Spleen (tissue), 7 donors: Measurements from ENCODE around the gene DPP4.

Experiments
- CTCF ChIP-seq, 11 experiments: fragments of 200-600 bp in 7 of 11; fragments of 450-650 bp in 4 of 11; sonication (generic) in 4 of 11; IDR thresholded peaks in 8 of 11; conservative IDR thresholded peaks in 3 of 11; 1 replicate in 7 of 11; 2 replicates in 4 of 11; pipeline versions ENCODE4 v1.4.0 to v1.8.0; 2016 to 2021; ENCODE audit warnings: antibody characterized with exemption in 11 of 11, inconsistent platforms in 4 of 11, mild to moderate bottlenecking in 1 of 11
- POLR2A ChIP-seq, 3 donors: fragments of 450-650 bp; IDR thresholded peaks; one replicate each; pipeline ENCODE4 v1.5.1; 2017; ENCODE audit warnings: antibody characterized with exemption in 3 of 3, mild to moderate bottlenecking in 1 of 3
- POLR2AphosphoS5 ChIP-seq, 3 donors: sonication (generic); formaldehyde crosslinking; IDR thresholded peaks; one replicate each; pipeline ENCODE4 v1.5.1; 2017; ENCODE audit warnings: antibody characterized with exemption in 3 of 3
- donor health status: DM: no; HTN: no; CAD: no; lungs with moderate emphysema.
- donor health status: DM: no; HTN: no; CAD: no.
- donor health status: DM: no; HTN: no; CAD: no.

DNA sequence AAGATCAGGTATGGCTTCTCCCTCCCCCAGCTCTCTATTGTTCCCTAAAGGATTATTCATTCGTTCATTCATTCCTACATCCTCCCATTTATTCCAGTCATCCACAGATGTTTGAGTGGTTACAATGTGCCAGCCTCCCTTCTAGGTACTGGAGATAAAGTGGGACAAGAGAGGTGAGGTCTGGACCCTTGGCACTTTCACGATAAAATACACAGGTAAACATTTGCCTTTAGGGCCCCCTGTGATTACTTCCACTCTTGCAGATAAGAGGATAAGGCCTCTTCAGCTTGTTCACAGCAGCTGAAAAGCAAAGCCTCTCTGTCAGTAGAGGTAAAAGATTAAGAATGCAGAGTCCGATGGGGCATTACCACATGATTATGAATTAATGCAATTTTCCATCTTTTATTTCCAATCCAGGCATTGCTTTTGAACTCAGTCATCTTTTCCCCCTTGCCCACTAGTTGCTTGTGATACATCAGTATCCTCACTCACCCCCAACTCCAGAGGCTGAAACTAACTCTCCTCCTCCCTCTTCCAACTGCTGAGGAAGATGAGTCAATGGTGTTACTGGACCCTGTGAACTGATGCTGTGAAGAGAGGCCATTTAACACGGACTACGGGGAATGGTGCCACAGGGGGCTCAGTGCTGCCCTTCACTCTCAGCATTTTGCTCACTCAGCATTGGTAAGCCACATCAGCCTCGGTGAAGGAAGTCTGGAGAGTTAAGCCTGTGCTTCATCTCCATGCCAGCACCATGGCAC lies 1.1 kb upstream of the DPP4 start:
- no peak for TF ChIP-seq POLR2AphosphoS5 (IDR thresholded peaks at IDR 0.05)
- no peak for TF ChIP-seq POLR2A (IDR thresholded peaks at IDR 0.05)
- no peak for TF ChIP-seq CTCF (IDR thresholded peaks at IDR 0.05 in 8 of 11, conservative IDR thresholded peaks at IDR 0.05 in 3 of 11)
